Activated T-cell treated with anti-CD3 and anti-CD28 coated beads for 1 hour (primary cell): Measurements from ENCODE around the gene BMPR2.
"Not testable (repeated sequence)": the region's sequence is repeated elsewhere in the genome, so short reads cannot be mapped to it uniquely, and the experiment has no call there.

Source experiments
- DNase-seq: peaks from one replicate; pipeline ENCODE4 v3.0.0-alpha.2; 2020; ENCODE audit warnings: low read depth

The BMPR2 gene

GRCh38 chr2:202452744-202453143, 76.6 kb downstream of the BMPR2 start:
- DNase-seq: no peak

- DNase-seq: no peak
These were observed 78.4 kb downstream of the BMPR2 start for GRCh38 chr2:202454536-202454935.

GRCh38 chr2:202455114-202455513, 79.0 kb downstream of the BMPR2 start:
- no peak for DNase-seq

- no peak for DNase-seq
These were observed 84.0 kb downstream of the BMPR2 start for GRCh38 chr2:202460119-202460518.

- DNase-seq: no peak
These were observed 103.0 kb downstream of the BMPR2 start for GRCh38 chr2:202479090-202479489.

GRCh38 chr2:202479610-202480009, 103.5 kb downstream of the BMPR2 start:
- DNase-seq: no peak

- DNase-seq: no peak
These were observed 110.2 kb downstream of the BMPR2 start for GRCh38 chr2:202486351-202486750.

- DNase-seq: no peak
These were observed 112.5 kb downstream of the BMPR2 start for GRCh38 chr2:202488671-202489070.

- DNase-seq: no peak
These were observed 114.4 kb downstream of the BMPR2 start for GRCh38 chr2:202490479-202490878.

GRCh38 chr2:202491514-202491913, 115.4 kb downstream of the BMPR2 start:
- DNase-seq: no peak

GRCh38 chr2:202494300-202495229, 118.4 kb downstream of the BMPR2 start:
- DNase-seq: no peak

- no peak for DNase-seq
These were observed 119.1 kb downstream of the BMPR2 start for GRCh38 chr2:202495230-202495604.

GRCh38 chr2:202496835-202497472, 120.8 kb downstream of the BMPR2 start:
- DNase-seq: not testable (repeated sequence)

GRCh38 chr2:202497473-202497866, 121.3 kb downstream of the BMPR2 start:
- not testable (repeated sequence) for DNase-seq

- DNase-seq: not testable (repeated sequence)
These were observed 123.7 kb downstream of the BMPR2 start for GRCh38 chr2:202499841-202500240.

- DNase-seq: not testable (repeated sequence)
These were observed 127.1 kb downstream of the BMPR2 start for GRCh38 chr2:202503276-202503675.

- no peak for DNase-seq
These were observed 132.6 kb downstream of the BMPR2 start for GRCh38 chr2:202508686-202509085.

GRCh38 chr2:202510911-202511310, 134.8 kb downstream of the BMPR2 start:
- no peak for DNase-seq

GRCh38 chr2:202512176-202512575, 136.0 kb downstream of the BMPR2 start:
- no peak for DNase-seq

- DNase-seq: no peak
These were observed 138.6 kb downstream of the BMPR2 start for GRCh38 chr2:202514732-202515131.

GRCh38 chr2:202519453-202519852, 143.3 kb downstream of the BMPR2 start:
- no peak for DNase-seq

- no peak for DNase-seq
These were observed 145.3 kb downstream of the BMPR2 start for GRCh38 chr2:202521470-202521869.

GRCh38 chr2:202529389-202529788, 153.3 kb downstream of the BMPR2 start:
- no peak for DNase-seq
